PFSK-1 (cell line): ENCODE results near the gene ARF5.

Experiments
- FOXP2 ChIP-seq: optimal IDR thresholded peaks from 2 replicates; pipeline ENCODE3; 2011; ENCODE audit warnings: borderline replicate concordance, control low read depth, inconsistent platforms; ENCODE audit not compliant: insufficient read depth; ENCODE audit errors: extremely low read length, extremely low read depth
- POLR2AphosphoS5 ChIP-seq: IDR thresholded peaks from 2 replicates; pipeline ENCODE4 v1.6.1; 2012; ENCODE audit warnings: low read depth, mild to moderate bottlenecking, control low read depth, low read length, moderate library complexity
- REST ChIP-seq, 2 experiments: IDR thresholded peaks; 2 replicates each; pipeline versions ENCODE4 v1.6.1 to v1.8.0; 2011 to 2012; ENCODE audit warnings: low read depth in 2 of 2, low read length in 2 of 2, control low read depth in 1 of 2, inconsistent platforms in 1 of 2, mild to moderate bottlenecking in 1 of 2, moderate library complexity in 1 of 2; ENCODE audit not compliant: insufficient read depth in 1 of 2
- SIN3A ChIP-seq: IDR thresholded peaks from 2 replicates; pipeline ENCODE4 v1.6.1; 2012; ENCODE audit warnings: mild to moderate bottlenecking, low read length, moderate library complexity, borderline replicate concordance; ENCODE audit not compliant: insufficient read depth
- TAF1 ChIP-seq: IDR thresholded peaks from 2 replicates; pipeline ENCODE4 v1.6.1; 2012; ENCODE audit warnings: low read length, control low read depth, borderline replicate concordance; ENCODE audit not compliant: insufficient read depth

Gene ARF5

GRCh38 chr7:127620406-127621233, 32.4 kb downstream of the ARF5 start:
- no peak for TF ChIP-seq TAF1

GRCh38 chr7:127625331-127625730, 37.1 kb downstream of the ARF5 start:
- TF ChIP-seq SIN3A = no peak
- no peak for TF ChIP-seq TAF1
- TF ChIP-seq REST (IDR thresholded peaks at IDR 0.05; ENCODE audit: insufficient read depth in 1 of 2, low read depth in 2 of 2, low read length in 2 of 2) = no peak
- no peak for TF ChIP-seq POLR2AphosphoS5
- no peak for TF ChIP-seq FOXP2

- TF ChIP-seq REST (IDR thresholded peaks at IDR 0.05; ENCODE audit: insufficient read depth in 1 of 2, low read depth in 2 of 2, low read length in 2 of 2) = no peak
- no peak for TF ChIP-seq POLR2AphosphoS5
- TF ChIP-seq SIN3A = no peak
- TF ChIP-seq TAF1 = no peak
- TF ChIP-seq FOXP2 = no peak
Observed at GRCh38 chr7:127628445-127628844, 40.2 kb downstream of the ARF5 start.

GRCh38 chr7:127629268-127629854, 41.1 kb downstream of the ARF5 start:
- TF ChIP-seq POLR2AphosphoS5 = no peak
- TF ChIP-seq FOXP2 = no peak
- TF ChIP-seq REST (IDR thresholded peaks at IDR 0.05; ENCODE audit: insufficient read depth in 1 of 2, low read depth in 2 of 2, low read length in 2 of 2) = no peak
- TF ChIP-seq TAF1 = no peak
- TF ChIP-seq SIN3A = no peak

- TF ChIP-seq SIN3A (no peak), POLR2AphosphoS5 (no peak), TAF1 (no peak), REST (IDR thresholded peaks at IDR 0.05; ENCODE audit: insufficient read depth in 1 of 2, low read depth in 2 of 2, low read length in 2 of 2) (no peak), FOXP2 (no peak)
Observed at GRCh38 chr7:127632276-127632910, 44.2 kb downstream of the ARF5 start.
